ENCODE data around the gene APMAP.

GRCh38 chr20:24987873-24988835, 4.4 kb downstream of the APMAP start:
- TF ChIP-seq FOXM1 (IDR thresholded peaks at IDR 0.05; ENCODE audit: low read depth) (no peak), ELF1 (IDR thresholded peaks at IDR 0.05) (no peak), EP300 (IDR thresholded peaks at IDR 0.05; ENCODE audit: borderline replicate concordance in 1 of 2, low read depth in 1 of 2, low read length in 1 of 2) (no peak), USF1 (IDR thresholded peaks at IDR 0.05; ENCODE audit: borderline replicate concordance, low read depth) (no peak), SMC3 (IDR thresholded peaks at IDR 0.05; ENCODE audit: low read depth, low read length) (no peak), CTCF (IDR thresholded peaks at IDR 0.05) (no peak), POLR2AphosphoS5 (IDR thresholded peaks at IDR 0.05; ENCODE audit: low read depth, low read length) (no peak), MAX (IDR thresholded peaks at IDR 0.05; ENCODE audit: low read depth) (no peak), EZH2phosphoT487 (IDR thresholded peaks at IDR 0.05; ENCODE audit: borderline replicate concordance, low read depth) (no peak), SIN3A (IDR thresholded peaks at IDR 0.05; ENCODE audit: borderline replicate concordance, low read depth, low read length) (no peak)
